Measurements from ENCODE around the gene APBB2. TPM values are rescaled to one million over a fixed set of nuclear protein-coding genes. Genes with fewer than 3 reads are reported as not detected.

The APBB2 gene
- total and polyA plus RNA-seq, 2 of the 8 experiments (the other 6 are each of a cell fraction or from before 2014, with no cell fraction given), result 58.7 to 59.4 TPM

GRCh38 chr4:41029098-41029497, 185.2 kb downstream of the APBB2 start:
- Histone ChIP-seq H3K9me3 (ENCODE audit: insufficient read depth in 2 of 2, low read depth in 1 of 2, low read length in 1 of 2) (peaks cover 20 to 37% of the 10 kb centered on the region in 2 experiments), H3K4me3 (ENCODE audit: extremely low read depth in 1 of 4, insufficient read depth in 2 of 4, low read depth in 3 of 4, low read length in 4 of 4) (no peak overlapping the region), H3K4ac (replicated peaks; ENCODE audit: insufficient read length, low read depth, low read length) (no peak overlapping the region), H3K18ac (ENCODE audit: extremely low read depth, low read length) (no peak overlapping the region), H3K4me1 (replicated peaks in 1 of 4; ENCODE audit: control insufficient read depth in 3 of 4, insufficient read depth in 4 of 4, low read length in 3 of 4) (no peaks in the 10 kb centered on the region), H4K8ac (ENCODE audit: extremely low read depth, insufficient read depth, low read length) (no peak overlapping the region), H2BK120ac (replicated peaks; ENCODE audit: low read depth, low read length) (no peak overlapping the region), H3K23ac (ENCODE audit: insufficient read length) (no peak overlapping the region), H4K5ac (ENCODE audit: insufficient read length, low read depth, low read length) (no peak overlapping the region), H3K56ac (replicated peaks; ENCODE audit: insufficient read length, low read depth, low read length) (no peak overlapping the region), H2AK5ac (ENCODE audit: low read depth, low read length) (no peak overlapping the region), H3K23me2 (ENCODE audit: low read depth, low read length) (no peaks in the 10 kb centered on the region; the same call in 1 of the 2 replicates), H2BK15ac (ENCODE audit: low read length) (no peak overlapping the region), H4K91ac (replicated peaks; ENCODE audit: insufficient read length, low read length) (no peak overlapping the region), H3K27ac (ENCODE audit: low read depth, low read length) (no peak overlapping the region), H2BK12ac (ENCODE audit: low read depth, low read length) (no peak overlapping the region), H3K79me1 (ENCODE audit: low read depth, low read length) (no peaks in the 10 kb centered on the region), H3K14ac (ENCODE audit: insufficient read length) (no peak overlapping the region), H3K4me2 (ENCODE audit: insufficient read depth in 1 of 2, low read depth in 2 of 2, low read length in 2 of 2) (no peak overlapping the region), H2BK20ac (ENCODE audit: low read length) (no peak overlapping the region), H2AFZ (ENCODE audit: low read length) (no peak overlapping the region), H3K27me3 (replicated peaks in 1 of 4; ENCODE audit: control insufficient read depth in 3 of 4, extremely low read depth in 1 of 4, insufficient read depth in 3 of 4, low read length in 3 of 4) (no peaks in the 10 kb centered on the region), H2BK5ac (ENCODE audit: low read depth, low read length) (no peak overlapping the region), H3K79me2 (ENCODE audit: control insufficient read depth in 1 of 2, insufficient read depth in 2 of 2, low read length in 2 of 2) (no peaks in the 10 kb centered on the region), H4K20me1 (replicated peaks in 1 of 2; ENCODE audit: control insufficient read depth in 1 of 2, insufficient read depth in 2 of 2, low read length in 2 of 2) (no peaks in the 10 kb centered on the region), H3K36me3 (ENCODE audit: control insufficient read depth in 2 of 4, insufficient read depth in 4 of 4, low read length in 3 of 4) (peaks cover 0 to 4% (median 2%) of the 10 kb centered on the region in 4 experiments; a peak in 2 of 8 replicates), H3K9ac (replicated peaks in 1 of 4; ENCODE audit: extremely low read depth in 1 of 4, low read depth in 3 of 4, low read length in 3 of 4) (no peak overlapping the region)
- ChIA-PET CTCF (ENCODE audit: partially characterized antibody) (interaction anchor here (1.9 kb wide), 1 partner anchor 101 kb away, joined by 8 read pairs; no protein-coding TSS in a partner anchor), POLR2A (ENCODE audit: partially characterized antibody) (no interaction called here)
- DNase-seq (ENCODE audit: low read depth in 1 of 2, low spot score in 2 of 2) (no peak), FAIRE-seq (no peak)
- 88% methylated on average over 3 of the region's 3 CpGs; no CpG with 5 or more reads in 1 of the 2 experiments for whole genome bisulfite sequencing, 2 experiments (ENCODE audit: extremely low coverage in 1 of 2, insufficient coverage in 1 of 2, insufficient read length in 1 of 2, insufficient replicate concordance in 2 of 2, low coverage in 1 of 2, low lambda C conversion rate in 2 of 2, missing lambda C conversion rate in 1 of 2)
- no peak for TF ChIP-seq ZNF274 (IDR thresholded peaks at IDR 0.05; ENCODE audit: borderline replicate concordance, extremely low read depth, low read length)
- no peak for TF ChIP-seq MAX (IDR thresholded peaks at IDR 0.05)
- no peak for TF ChIP-seq ATF3 (IDR thresholded peaks at IDR 0.05; ENCODE audit: insufficient read depth, low read depth, low read length)
- TF ChIP-seq EGR1 (IDR thresholded peaks at IDR 0.05; ENCODE audit: borderline replicate concordance, low read depth, low read length), result no peak
- TF ChIP-seq RAD21 (IDR thresholded peaks at IDR 0.05 in 1 of 2, conservative IDR thresholded peaks at IDR 0.05 in 1 of 2; ENCODE audit: low read depth in 2 of 2, low read length in 2 of 2), result no peak
- no peak for TF ChIP-seq JUND (IDR thresholded peaks at IDR 0.05; ENCODE audit: low read length)
- TF ChIP-seq KDM1A (IDR thresholded peaks at IDR 0.05; ENCODE audit: borderline replicate concordance, low read length), result no peak
- no peak for TF ChIP-seq BACH1 (IDR thresholded peaks at IDR 0.05; ENCODE audit: low read length)
- TF ChIP-seq EP300 (IDR thresholded peaks at IDR 0.05; ENCODE audit: borderline replicate concordance in 1 of 2, low read depth in 2 of 2, low read length in 2 of 2), result no peak
- no peak for TF ChIP-seq YY1 (IDR thresholded peaks at IDR 0.05; ENCODE audit: low read depth, low read length)
- no peak for TF ChIP-seq EZH2 (IDR thresholded peaks at IDR 0.05; ENCODE audit: low read depth, low read length, severe bottlenecking)
- no peak for TF ChIP-seq GTF2F1 (IDR thresholded peaks at IDR 0.05; ENCODE audit: borderline replicate concordance, low read depth, low read length)
- no peak for TF ChIP-seq HDAC6 (IDR thresholded peaks at IDR 0.05; ENCODE audit: low read depth, low read length)

Measured in H1 (cell line).